Lung (tissue), 12 donors: Measurements from ENCODE around the gene TLE3. TPM values are rescaled to one million over a fixed set of nuclear protein-coding genes. Genes with fewer than 3 reads are reported as not detected.
A peak's percentile ranks its signal among the peaks of the same experiment; 100 is the strongest.

Experiments used
- ATAC-seq: fragments of 200-7000 bp; cut with Tn5 transposase; one replicate; pipeline ENCODE4 v1.9.1; 2020; ENCODE audit warnings: moderate number of reproducible peaks; ENCODE audit not compliant: insufficient read depth, low FRiP score
- DNase-seq, 3 donors: peaks; one replicate each; pipeline ENCODE4 v3.0.0-alpha.2; 2013 to 2017
- H3K27ac ChIP-seq, 2 donors: one replicate each; pipeline ENCODE4 v1.5.1; 2013; ENCODE audit warnings: mild to moderate bottlenecking in 2 of 2, moderate library complexity in 2 of 2, control low read depth in 1 of 2, inconsistent platforms in 1 of 2, low read depth in 1 of 2, low read length in 1 of 2
- H3K27me3 ChIP-seq, 3 donors: one replicate each; pipeline ENCODE4 v1.5.1; 2013; ENCODE audit warnings: low read length in 2 of 3; ENCODE audit not compliant: control insufficient read depth in 3 of 3, insufficient read depth in 3 of 3
- H3K36me3 ChIP-seq, 4 donors: one replicate each; pipeline ENCODE4 v1.5.1; 2013; ENCODE audit warnings: low read length in 4 of 4, mild to moderate bottlenecking in 1 of 4, moderate library complexity in 1 of 4; ENCODE audit not compliant: control insufficient read depth in 4 of 4, insufficient read depth in 4 of 4
- H3K4me1 ChIP-seq, 5 donors: one replicate each; pipeline ENCODE4 v1.5.1; 2013; ENCODE audit warnings: low read length in 5 of 5, mild to moderate bottlenecking in 2 of 5, moderate library complexity in 1 of 5; ENCODE audit not compliant: control insufficient read depth in 5 of 5, insufficient read depth in 5 of 5
- H3K4me3 ChIP-seq: one replicate; pipeline ENCODE4 v1.5.1; 2013; ENCODE audit warnings: mild to moderate bottlenecking, control low read depth, moderate library complexity
- H3K9ac ChIP-seq, 2 donors: one replicate each; pipeline ENCODE4 v1.5.1; 2013; ENCODE audit warnings: low read length in 2 of 2, control low read depth in 1 of 2; ENCODE audit not compliant: insufficient read depth in 1 of 2
- H3K9me3 ChIP-seq, 4 donors: one replicate each; pipeline ENCODE4 v1.5.1; 2013; ENCODE audit warnings: low read length in 3 of 4, mild to moderate bottlenecking in 1 of 4, moderate library complexity in 1 of 4; ENCODE audit not compliant: control insufficient read depth in 4 of 4, insufficient read depth in 3 of 4
- CTCF ChIP-seq: IDR thresholded peaks from 2 replicates; pipeline ENCODE4 v1.5.1; 2012; ENCODE audit warnings: mild to moderate bottlenecking; ENCODE audit errors: control extremely low read depth, extremely low read depth
- WGBS, 2 donors: extraction: QIAGEN DNeasy Blood & Tissue Kit; methylation state at CpG; one replicate each; pipeline ENCODE4 v1.1.7; 2013; 5-methylcytosine and 5-hydroxymethylcytosine counted together
- polyA plus RNA-seq, 2 donors: library from polyadenylated mRNA; stranded (reverse); fragments of 200-250 nt; gene quantifications; one replicate each; pipeline ENCODE4 v1.2.1, GENCODE V29; 2013
- total RNA-seq, 2 donors: library from RNA; depleted of rRNA in 1 of 2; stranded (reverse); fragments of >200 nt in 1 of 2; gene quantifications; one replicate each; pipeline ENCODE4 v1.2.1, GENCODE V29; 2014 to 2021
- donor health status: control.
- donor health status: control.
- donor health status: Bipolar disorder and iron deficiency.
- donor health status: healthy.
- donor health status: DM: yes; HTN: yes; CAD: no.

The TLE3 gene
- total and polyA plus RNA-seq, 4 donors = 22.7 to 77.3 (median 73.3) TPM

GRCh38 chr15:70080347-70080746 is 17.4 kb downstream of the TLE3 start:
- Histone ChIP-seq H3K9me3 (no peaks in the 10 kb centered on the region), H3K4me3 (no peak overlapping the region), H3K27me3 (no peaks in the 10 kb centered on the region), H3K27ac (no peak overlapping the region), H3K36me3 (peaks cover 14 to 43% (median 34%) of the 10 kb centered on the region in 4 donors), H3K9ac (no peak overlapping the region), H3K4me1 (peaks cover 0 to 49% (median 23%) of the 10 kb centered on the region in 5 donors)
- no peak for TF ChIP-seq CTCF
- 86 to 88% methylated on average over 6 of the region's 6 CpGs for WGBS, 2 donors
- no peak for ATAC-seq
- peak; percentile 71 to 87 (median 84) for DNase-seq

- 73 to 85% methylated on average over 9 of the region's 9 CpGs for WGBS, 2 donors
- DNase-seq (peak in 2 of 3 donors; percentile 62 to 63), ATAC-seq (no peak)
- no peak for TF ChIP-seq CTCF
- Histone ChIP-seq H3K27me3 (no peaks in the 10 kb centered on the region), H3K36me3 (peaks cover 17 to 45% (median 35%) of the 10 kb centered on the region in 4 donors), H3K4me3 (no peak overlapping the region), H3K27ac (no peak overlapping the region), H3K9ac (no peak overlapping the region), H3K4me1 (peaks cover 0 to 49% (median 23%) of the 10 kb centered on the region in 5 donors), H3K9me3 (no peaks in the 10 kb centered on the region)
Measured at GRCh38 chr15:70079888-70080287, 17.8 kb downstream of the TLE3 start.

GRCh38 chr15:70078578-70079417 is 18.9 kb downstream of the TLE3 start:
- Histone ChIP-seq H3K27ac (no peak overlapping the region), H3K4me3 (no peak overlapping the region), H3K36me3 (peaks cover 23 to 47% (median 39%) of the 10 kb centered on the region in 4 donors), H3K4me1 (peaks cover 0 to 49% (median 23%) of the 10 kb centered on the region in 5 donors), H3K27me3 (no peaks in the 10 kb centered on the region), H3K9ac (peak overlapping the region in 1 of 2 donors; percentile 58), H3K9me3 (no peaks in the 10 kb centered on the region)
- ATAC-seq = no peak
- peak; percentile 41 to 67 (median 45) for DNase-seq
- 66 to 75% methylated on average over 13 of the region's 13 CpGs for WGBS, 2 donors
- TF ChIP-seq CTCF = no peak
